SK-N-SH (cell line): Measurements from ENCODE around the gene GALNT14. TPM values are rescaled to one million over a fixed set of nuclear protein-coding genes. Genes with fewer than 3 reads are reported as not detected.

Source experiments
- CTCF ChIA-PET: fragments of 300-600, 350-600 bp; formaldehyde crosslinking; extraction: SDS; loops from one replicate; lab custom pipeline; 2021; lab: Yijun Ruan, JAX
- POLR2A ChIA-PET: fragments of 350-600 bp; sonication (Branson Sonifier 250); formaldehyde crosslinking; extraction: SDS; loops from one replicate; lab custom pipeline; 2020; ENCODE audit warnings: antibody characterized with exemption, inconsistent platforms; lab: Yijun Ruan, JAX
- DNase-seq: peaks from one replicate; pipeline ENCODE4 v3.0.0; 2012
- H2AFZ ChIP-seq: fragments of 200-600 bp; sonication (generic); 2 replicates; pipeline ENCODE4 v1.8.1; 2016; ENCODE audit warnings: antibody characterized with exemption, mild to moderate bottlenecking, low read depth
- H3F3A ChIP-seq: fragments of 200-600 bp; sonication (generic); replicated peaks from 2 replicates; pipeline ENCODE3; 2016; ENCODE audit warnings: antibody characterized with exemption, mild to moderate bottlenecking; ENCODE audit not compliant: insufficient read depth
- H3K27ac ChIP-seq, 2 experiments: fragments of 200-500 bp in 1 of 2; fragments of 200-600 bp in 1 of 2; sonication (Bioruptor generic) in 1 of 2; sonication (generic), shearing (Covaris generic) in 1 of 2; 2 replicates each; pipeline versions ENCODE4 v1.5.1 to v1.6.1; 2014 to 2016; ENCODE audit warnings: low read depth in 2 of 2, inconsistent platforms in 1 of 2, low read length in 1 of 2, mild to moderate bottlenecking in 1 of 2, mixed read lengths in 1 of 2
- H3K27me3 ChIP-seq: fragments of 200-600 bp; sonication (generic), shearing (Covaris generic); 2 replicates; pipeline ENCODE4 v1.6.1; 2016; ENCODE audit warnings: mixed run types; ENCODE audit not compliant: insufficient read depth
- H3K36me3 ChIP-seq, 2 experiments: fragments of 200-500 bp in 1 of 2; fragments of 200-600 bp in 1 of 2; sonication (Bioruptor generic) in 1 of 2; sonication (generic) in 1 of 2; replicated peaks in 1 of 2; 2 replicates each; pipeline versions ENCODE3 to v1.5.1; 2014 to 2016; ENCODE audit warnings: low read length in 1 of 2, mild to moderate bottlenecking in 1 of 2; ENCODE audit not compliant: insufficient read depth in 2 of 2, control insufficient read depth in 1 of 2
- H3K4me1 ChIP-seq, 2 experiments: fragments of 200-500 bp in 1 of 2; fragments of 200-600 bp in 1 of 2; sonication (Bioruptor generic) in 1 of 2; sonication (generic), shearing (Covaris generic) in 1 of 2; 2 replicates each; pipeline versions ENCODE4 v1.5.1 to v1.6.1; 2014 to 2016; ENCODE audit warnings: low read depth in 1 of 2, low read length in 1 of 2, mixed run types in 1 of 2; ENCODE audit not compliant: insufficient read depth in 2 of 2, control insufficient read depth in 1 of 2
- H3K4me2 ChIP-seq: fragments of 200-600 bp; sonication (generic), shearing (Covaris generic); 2 replicates; pipeline ENCODE4 v1.6.1; 2017; ENCODE audit warnings: mixed run types
- H3K4me3 ChIP-seq, 2 experiments: fragments of 200-500 bp in 1 of 2; fragments of 200-600 bp in 1 of 2; sonication (Bioruptor generic) in 1 of 2; sonication (generic), shearing (Covaris generic) in 1 of 2; 2 replicates each; pipeline versions ENCODE4 v1.5.1 to v1.8.1; 2014 to 2016; ENCODE audit warnings: low read depth in 2 of 2, inconsistent platforms in 1 of 2, low read length in 1 of 2, mild to moderate bottlenecking in 1 of 2, mixed read lengths in 1 of 2, moderate library complexity in 1 of 2
- H3K79me2 ChIP-seq: fragments of 200-600 bp; sonication (generic); 2 replicates; pipeline ENCODE4 v1.8.1; 2017; ENCODE audit warnings: mild to moderate bottlenecking; ENCODE audit not compliant: insufficient read depth
- H3K9ac ChIP-seq: fragments of 200-600 bp; sonication (generic); 2 replicates; pipeline ENCODE4 v1.6.1; 2017; ENCODE audit warnings: mixed run types
- H3K9me2 ChIP-seq: fragments of 200-600 bp; sonication (generic); 2 replicates; pipeline ENCODE4 v1.6.1; 2017; ENCODE audit warnings: mixed run types
- H3K9me3 ChIP-seq: fragments of 200-600 bp; sonication (generic); 2 replicates; pipeline ENCODE4 v1.6.1; 2017; ENCODE audit warnings: mixed run types, mild to moderate bottlenecking, moderate library complexity
- H4K20me1 ChIP-seq: fragments of 200-600 bp; sonication (generic); 2 replicates; pipeline ENCODE4 v1.6.1; 2017; ENCODE audit warnings: mild to moderate bottlenecking, mixed run types; ENCODE audit not compliant: insufficient read depth
- FOSL2 ChIP-seq: IDR thresholded peaks from 2 replicates; pipeline ENCODE4 v1.4.0; 2012; ENCODE audit warnings: low read depth, mild to moderate bottlenecking, moderate library complexity, borderline replicate concordance
- FOXJ3 ChIP-seq: sonication (generic); formaldehyde crosslinking; IDR thresholded peaks from 2 replicates; pipeline ENCODE4 v1.5.1; 2020; ENCODE audit warnings: mild to moderate bottlenecking, missing genetic modification reagents
- GATA2 ChIP-seq: sonication (generic); formaldehyde crosslinking; IDR thresholded peaks from 2 replicates; pipeline ENCODE4 v1.5.0; 2020; ENCODE audit warnings: mild to moderate bottlenecking, missing genetic modification reagents
- JUND ChIP-seq: IDR thresholded peaks from 2 replicates; pipeline ENCODE4 v1.4.0; 2012
- MEF2A ChIP-seq: IDR thresholded peaks from 2 replicates; pipeline ENCODE4 v1.4.0; 2012; ENCODE audit warnings: low read depth, borderline replicate concordance
- NFIC ChIP-seq: IDR thresholded peaks from 2 replicates; pipeline ENCODE4 v1.4.0; 2012; ENCODE audit warnings: borderline replicate concordance
- NRF1 ChIP-seq: IDR thresholded peaks from 2 replicates; pipeline ENCODE4 v1.6.1; 2012; ENCODE audit warnings: low read depth, mild to moderate bottlenecking, low read length
- POLR2AphosphoS5 ChIP-seq: IDR thresholded peaks from 2 replicates; pipeline ENCODE4 v1.6.1; 2012; ENCODE audit warnings: low read depth, low read length
- RCOR1 ChIP-seq: fragments of 150-350 bp; IDR thresholded peaks from 2 replicates; pipeline ENCODE4 v1.6.1; 2017; ENCODE audit warnings: antibody characterized with exemption, low read length
- RFX5 ChIP-seq: IDR thresholded peaks from 2 replicates; pipeline ENCODE4 v1.6.1; 2012; ENCODE audit warnings: mild to moderate bottlenecking, improper control_type of control experiment, low read length
- SMC3 ChIP-seq: IDR thresholded peaks from 2 replicates; pipeline ENCODE4 v1.6.1; 2012; ENCODE audit warnings: low read depth, low read length, improper control_type of control experiment
- TAF1 ChIP-seq: IDR thresholded peaks from 2 replicates; pipeline ENCODE4 v1.6.1; 2012; ENCODE audit warnings: low read depth, mild to moderate bottlenecking, low read length, moderate library complexity, borderline replicate concordance
- TCF12 ChIP-seq: IDR thresholded peaks from 2 replicates; pipeline ENCODE4 v1.4.0; 2012
- TEAD4 ChIP-seq: IDR thresholded peaks from 2 replicates; pipeline ENCODE4 v1.4.0; 2012; ENCODE audit warnings: mild to moderate bottlenecking, borderline replicate concordance; ENCODE audit not compliant: insufficient read depth
- WGBS: methylation state at CpG from one replicate; pipeline ENCODE4 v1.1.6; 2017; ENCODE audit warnings: low lambda C conversion rate; 5-methylcytosine and 5-hydroxymethylcytosine counted together
- polyA plus RNA-seq, 3 experiments: library from polyadenylated mRNA; depleted of rRNA; stranded (reverse); fragments of >200 nt; gene quantifications; 2 replicates each; pipeline ENCODE4 v1.2.3, GENCODE V29; 2012
- TF ChIP-seq, protein P1 (sequence below): IDR thresholded peaks from 2 replicates; pipeline ENCODE4 v1.4.0; 2012; ENCODE audit warnings: low read depth
- TF ChIP-seq, protein P2 (sequence below): fragments of 200-600 bp; sonication (generic); IDR thresholded peaks from 2 replicates; pipeline ENCODE4 v1.6.1; 2017; ENCODE audit warnings: antibody characterized with exemption, mild to moderate bottlenecking, moderate library complexity
- TF ChIP-seq, protein P3 (sequence below): IDR thresholded peaks from 2 replicates; pipeline ENCODE4; 2012

GALNT14 gene
- polyA plus RNA-seq, 1 of the 3 experiments (the other 2 are of a cell fraction) = 1.6 TPM

DNA sequence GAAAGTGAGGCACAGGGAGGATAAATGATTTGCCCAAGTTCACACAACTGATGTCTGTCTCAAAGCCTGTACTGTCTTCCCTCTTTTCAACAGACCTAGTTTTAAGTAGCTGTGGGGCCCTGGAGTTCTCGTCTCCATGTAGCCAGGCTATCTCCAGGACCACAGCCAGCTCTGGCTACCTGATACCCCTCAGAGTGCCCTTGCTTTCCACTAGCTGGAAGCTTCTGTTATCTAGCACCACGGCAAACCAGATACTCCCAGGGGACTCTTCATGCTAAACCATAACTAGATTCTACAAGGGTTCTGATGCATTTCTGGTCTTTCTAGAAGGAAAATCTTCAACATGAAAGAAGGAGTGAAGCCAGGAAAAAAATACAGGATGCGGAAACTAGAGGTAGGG is 137.3 kb downstream of the GALNT14 start:
- H3F3A ChIP-seq = no peaks in the 10 kb centered on the region
- H3K36me3 ChIP-seq = no peaks in the 10 kb centered on the region
- no peak for TF ChIP-seq RFX5
- WGBS = 52% methylated on average over 3 of the region's 3 CpGs
- no peaks in the 10 kb centered on the region for H3K27me3 ChIP-seq
- H3K4me2 ChIP-seq = no peak overlapping the region
- H3K9me3 ChIP-seq = no peaks in the 10 kb centered on the region
- ChIA-PET CTCF (interaction anchor here (1.5 kb wide), 1 partner anchor 85 kb away, joined by 3 read pairs; no protein-coding TSS in a partner anchor), POLR2A (no interaction called here)
- H4K20me1 ChIP-seq = no peaks in the 10 kb centered on the region
- no peak overlapping the region for H3K27ac ChIP-seq
- DNase-seq = no peak
- H3K9ac ChIP-seq = no peak overlapping the region
- peaks cover 0 to 52% of the 10 kb centered on the region in 2 experiments; a peak in 2 of 4 replicates for H3K4me1 ChIP-seq
- H2AFZ ChIP-seq = no peak overlapping the region
- H3K79me2 ChIP-seq = no peaks in the 10 kb centered on the region
- no peaks in the 10 kb centered on the region for H3K9me2 ChIP-seq
- H3K4me3 ChIP-seq = no peak overlapping the region

DNA sequence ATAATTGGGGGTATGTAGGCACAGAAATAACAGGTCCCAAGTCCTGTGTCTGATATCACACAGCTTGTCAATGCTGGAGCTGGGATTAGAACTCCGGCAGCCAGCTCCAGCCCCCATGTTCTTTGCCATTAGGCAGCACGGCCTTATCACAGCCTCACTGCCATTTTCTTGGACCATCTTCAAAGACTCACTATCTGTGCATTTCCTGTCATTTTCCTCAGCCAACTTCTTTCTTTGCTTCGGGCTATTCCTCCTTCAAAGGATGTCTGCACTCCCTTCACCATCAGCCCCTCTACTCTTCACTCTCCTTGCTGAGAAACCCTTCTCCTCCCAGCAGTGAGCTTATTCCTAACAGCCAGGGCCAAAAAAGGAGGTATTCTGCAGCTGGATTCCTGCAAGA is 139.6 kb downstream of the GALNT14 start:
- Histone ChIP-seq H3K4me2 (no peak overlapping the region), H3K9me3 (no peaks in the 10 kb centered on the region), H3K9me2 (no peaks in the 10 kb centered on the region), H3K4me1 (peaks cover 0 to 43% of the 10 kb centered on the region in 2 experiments; a peak in 2 of 4 replicates), H2AFZ (no peak overlapping the region), H3K27ac (no peak overlapping the region), H4K20me1 (no peaks in the 10 kb centered on the region), H3K36me3 (no peaks in the 10 kb centered on the region)
- no peak for DNase-seq
- WGBS = 36% methylated on average over 3 of the region's 3 CpGs
- CTCF ChIA-PET = interaction anchor here (0.9 to 3.9 kb wide), 8 partner anchors 17 to 285 kb away, joined by 3 to 18 read pairs (median 4); no protein-coding TSS in a partner anchor
- TF ChIP-seq TCF12 (no peak), JUND (no peak), TAF1 (no peak), NFIC (no peak), SMC3 (no peak), POLR2AphosphoS5 (no peak), TEAD4 (no peak), RCOR1 (no peak), FOXJ3 (no peak), FOSL2 (no peak), NRF1 (no peak), MEF2A (no peak), GATA2 (CRISPR knock-in tag) (no peak), RFX5 (no peak)
- TF ChIP-seq, protein P1, sequence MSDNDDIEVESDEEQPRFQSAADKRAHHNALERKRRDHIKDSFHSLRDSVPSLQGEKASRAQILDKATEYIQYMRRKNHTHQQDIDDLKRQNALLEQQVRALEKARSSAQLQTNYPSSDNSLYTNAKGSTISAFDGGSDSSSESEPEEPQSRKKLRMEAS = no peak
- TF ChIP-seq, protein P2, sequence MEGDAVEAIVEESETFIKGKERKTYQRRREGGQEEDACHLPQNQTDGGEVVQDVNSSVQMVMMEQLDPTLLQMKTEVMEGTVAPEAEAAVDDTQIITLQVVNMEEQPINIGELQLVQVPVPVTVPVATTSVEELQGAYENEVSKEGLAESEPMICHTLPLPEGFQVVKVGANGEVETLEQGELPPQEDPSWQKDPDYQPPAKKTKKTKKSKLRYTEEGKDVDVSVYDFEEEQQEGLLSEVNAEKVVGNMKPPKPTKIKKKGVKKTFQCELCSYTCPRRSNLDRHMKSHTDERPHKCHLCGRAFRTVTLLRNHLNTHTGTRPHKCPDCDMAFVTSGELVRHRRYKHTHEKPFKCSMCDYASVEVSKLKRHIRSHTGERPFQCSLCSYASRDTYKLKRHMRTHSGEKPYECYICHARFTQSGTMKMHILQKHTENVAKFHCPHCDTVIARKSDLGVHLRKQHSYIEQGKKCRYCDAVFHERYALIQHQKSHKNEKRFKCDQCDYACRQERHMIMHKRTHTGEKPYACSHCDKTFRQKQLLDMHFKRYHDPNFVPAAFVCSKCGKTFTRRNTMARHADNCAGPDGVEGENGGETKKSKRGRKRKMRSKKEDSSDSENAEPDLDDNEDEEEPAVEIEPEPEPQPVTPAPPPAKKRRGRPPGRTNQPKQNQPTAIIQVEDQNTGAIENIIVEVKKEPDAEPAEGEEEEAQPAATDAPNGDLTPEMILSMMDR = no peak
- TF ChIP-seq, protein P3, sequence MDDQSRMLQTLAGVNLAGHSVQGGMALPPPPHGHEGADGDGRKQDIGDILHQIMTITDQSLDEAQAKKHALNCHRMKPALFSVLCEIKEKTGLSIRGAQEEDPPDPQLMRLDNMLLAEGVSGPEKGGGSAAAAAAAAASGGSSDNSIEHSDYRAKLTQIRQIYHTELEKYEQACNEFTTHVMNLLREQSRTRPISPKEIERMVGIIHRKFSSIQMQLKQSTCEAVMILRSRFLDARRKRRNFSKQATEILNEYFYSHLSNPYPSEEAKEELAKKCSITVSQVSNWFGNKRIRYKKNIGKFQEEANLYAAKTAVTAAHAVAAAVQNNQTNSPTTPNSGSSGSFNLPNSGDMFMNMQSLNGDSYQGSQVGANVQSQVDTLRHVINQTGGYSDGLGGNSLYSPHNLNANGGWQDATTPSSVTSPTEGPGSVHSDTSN = no peak
- TF ChIP-seq, all 33 proteins: peak for 0
- POLR2A ChIA-PET = no interaction called here
- no peaks in the 10 kb centered on the region for H3K79me2 ChIP-seq
- no peaks in the 10 kb centered on the region for H3K27me3 ChIP-seq
- no peaks in the 10 kb centered on the region for H3F3A ChIP-seq
- no peak overlapping the region for H3K9ac ChIP-seq
- no peak overlapping the region for H3K4me3 ChIP-seq
